Measurements from ENCODE around the gene FOXD2.

- TF ChIP-seq POLR2A (IDR thresholded peaks at IDR 0.05; ENCODE audit: low read length), result no peak
- TF ChIP-seq GATA1 (IDR thresholded peaks at IDR 0.05; ENCODE audit: low read depth, low read length), result no peak
Observed at GRCh38 chr1:47449822-47450552, 12.1 kb downstream of the FOXD2 start.
